ENCODE measurements around the gene AFTPH.

DNA sequence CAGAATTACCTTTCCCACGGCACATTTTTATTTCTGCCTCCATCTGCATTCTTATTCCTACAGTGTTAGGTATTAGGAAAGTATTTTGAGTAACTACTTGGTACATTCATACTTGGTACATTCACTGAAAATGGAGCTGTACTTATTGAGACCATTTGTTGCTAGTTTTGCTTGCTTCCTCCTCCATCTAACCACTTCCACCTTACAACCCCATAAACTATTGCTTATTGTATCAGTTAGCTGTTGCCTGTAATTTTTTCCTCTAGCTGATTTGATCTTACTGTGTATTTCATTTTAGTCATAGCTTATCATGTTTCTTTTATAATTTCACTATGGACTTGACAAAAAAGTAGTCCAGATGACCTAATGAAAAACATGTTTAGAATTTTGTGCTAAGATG lies 50.7 kb downstream of the AFTPH start:
- no peak for TF ChIP-seq POLR2A (IDR thresholded peaks at IDR 0.05; ENCODE audit: low read length)
- TF ChIP-seq GATA1 (IDR thresholded peaks at IDR 0.05; ENCODE audit: low read depth, low read length): no peak
